ELR (cell line): ENCODE results near the gene CNR1.
A peak's percentile ranks its signal among the peaks of the same experiment; 100 is the strongest.

Experiments used
- DNase-seq: peaks from one replicate; pipeline ENCODE4 v3.0.0-alpha.2; 2015; ENCODE audit warnings: low read depth

CNR1 gene

DNA sequence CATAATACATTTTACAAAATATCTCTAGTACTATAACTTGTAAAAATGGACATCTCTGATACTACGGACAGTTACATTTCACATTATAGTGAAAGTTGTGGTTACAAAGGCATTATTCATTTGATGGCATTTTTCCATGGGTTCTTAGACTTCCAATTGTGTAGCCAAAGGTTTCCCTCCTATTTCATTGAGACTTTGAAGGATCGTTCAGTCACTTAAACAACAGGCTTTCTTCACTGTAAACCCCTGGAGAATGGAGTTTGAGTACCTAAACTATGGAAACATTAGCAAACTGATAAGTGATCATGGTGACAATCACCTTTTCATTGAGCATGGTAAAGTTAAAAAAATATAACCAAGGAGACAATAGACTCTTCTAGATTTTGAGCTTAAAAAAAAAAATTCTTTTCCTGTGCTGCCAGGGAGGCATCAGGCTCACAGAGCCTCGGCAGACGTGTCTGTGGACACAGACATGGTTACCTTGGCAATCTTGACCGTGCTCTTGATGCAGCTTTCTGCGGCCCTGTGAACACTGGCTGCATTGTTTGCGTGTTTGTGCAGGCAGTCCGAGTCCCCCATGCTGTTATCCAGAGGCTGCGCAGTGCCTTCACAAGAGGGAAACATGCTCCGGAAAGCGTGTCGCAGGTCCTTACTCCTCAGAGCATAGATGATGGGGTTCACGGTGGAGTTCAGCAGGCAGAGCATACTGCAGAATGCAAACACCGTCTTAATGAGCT, 22.6 kb downstream of the CNR1 start:
- no peak for DNase-seq

DNA sequence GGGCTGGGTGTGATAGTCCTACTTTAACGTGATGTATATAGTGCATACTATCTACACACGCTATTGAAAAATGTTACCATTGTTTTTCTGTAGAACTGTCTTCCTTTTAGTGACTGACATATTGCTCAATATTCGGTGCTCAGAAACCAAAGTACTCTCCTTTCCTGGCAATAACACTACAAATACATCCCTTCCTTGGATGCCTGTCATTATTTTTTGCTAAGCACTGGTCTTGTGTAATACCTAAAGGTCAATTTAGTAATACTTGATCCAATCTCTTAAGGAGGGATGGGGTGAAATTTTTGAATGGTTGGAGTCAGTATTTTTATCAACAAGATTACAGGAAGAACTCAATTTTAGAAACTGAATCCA, 23.9 kb downstream of the CNR1 start:
- no peak for DNase-seq

DNA sequence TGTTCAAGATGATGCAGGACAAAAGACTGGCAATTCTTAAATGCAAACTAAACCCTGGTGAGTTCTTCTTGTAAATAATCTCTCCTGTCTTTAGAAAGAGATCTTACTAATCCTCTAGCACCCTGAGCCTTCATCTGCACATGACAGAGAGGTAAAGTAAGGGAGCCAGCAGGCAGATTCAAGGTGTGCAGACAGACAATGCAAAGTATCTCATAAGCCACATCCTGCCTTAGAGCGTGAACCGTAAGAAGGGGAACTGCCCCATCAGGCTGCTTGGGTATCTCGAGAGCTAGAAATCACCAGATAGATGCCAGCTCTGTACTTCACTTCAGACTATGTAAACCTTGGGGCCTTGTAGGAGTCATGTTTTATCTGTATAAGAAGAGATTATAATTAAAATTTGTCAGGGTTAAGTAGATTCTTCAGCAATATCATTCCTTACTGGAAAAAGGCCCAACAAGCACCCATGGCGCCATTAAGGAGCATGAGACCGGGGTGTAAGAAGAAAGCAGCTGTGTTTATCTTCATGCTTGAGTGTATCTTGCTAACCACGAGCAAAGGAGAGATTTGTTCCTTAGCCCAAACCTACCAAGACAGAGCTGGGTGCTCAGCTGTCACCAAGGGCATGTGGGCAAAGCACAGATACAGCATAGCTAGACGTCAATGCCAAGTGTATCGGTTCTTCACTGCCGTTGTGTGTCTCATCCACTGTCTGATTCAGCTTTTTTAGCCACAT, 24.4 kb downstream of the CNR1 start:
- DNase-seq = no peak

DNA sequence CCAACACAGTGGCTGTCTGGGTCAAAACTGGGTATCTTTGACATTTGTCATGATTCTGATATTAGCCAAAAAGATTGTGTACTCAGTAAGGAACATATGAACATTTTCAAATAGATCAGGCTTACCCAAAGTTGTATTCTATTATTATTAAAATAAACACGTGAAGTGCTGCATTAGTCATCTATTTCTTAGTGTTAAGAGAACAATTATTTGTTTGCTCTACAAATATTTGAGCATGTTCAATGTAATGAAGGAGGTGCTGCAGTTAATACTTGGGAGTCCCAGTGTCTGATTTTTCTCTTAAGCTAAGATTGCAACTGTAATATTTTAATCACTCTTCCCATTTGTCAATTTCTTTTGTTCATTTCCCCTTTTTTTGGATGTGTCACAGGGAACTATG, 28.2 kb downstream of the CNR1 start:
- DNase-seq = no peak

DNA sequence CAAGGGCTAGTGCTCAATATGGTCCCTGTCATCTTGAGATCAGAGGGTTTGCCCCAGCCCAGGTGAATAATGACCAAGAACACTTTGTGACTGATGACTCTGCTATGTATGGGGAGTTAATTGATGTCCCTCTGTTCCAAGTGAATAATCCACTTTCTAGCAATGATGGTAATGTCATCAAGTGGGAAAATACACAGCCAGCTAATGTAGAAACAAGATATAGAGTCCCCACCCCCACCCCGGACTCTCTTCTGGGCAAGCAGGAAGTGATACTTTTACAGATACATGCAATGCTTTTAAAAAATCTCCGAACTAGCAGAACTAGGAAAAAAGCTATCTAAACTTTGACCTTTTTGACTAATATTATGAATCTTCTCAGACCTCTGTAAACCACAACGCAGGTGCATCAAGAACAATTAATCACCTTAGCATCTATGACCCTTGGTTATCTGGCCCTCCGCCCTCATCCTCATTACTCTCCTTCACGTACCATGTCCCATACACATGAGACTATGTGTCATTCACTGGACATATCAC, 30.5 kb downstream of the CNR1 start:
- no peak for DNase-seq

DNA sequence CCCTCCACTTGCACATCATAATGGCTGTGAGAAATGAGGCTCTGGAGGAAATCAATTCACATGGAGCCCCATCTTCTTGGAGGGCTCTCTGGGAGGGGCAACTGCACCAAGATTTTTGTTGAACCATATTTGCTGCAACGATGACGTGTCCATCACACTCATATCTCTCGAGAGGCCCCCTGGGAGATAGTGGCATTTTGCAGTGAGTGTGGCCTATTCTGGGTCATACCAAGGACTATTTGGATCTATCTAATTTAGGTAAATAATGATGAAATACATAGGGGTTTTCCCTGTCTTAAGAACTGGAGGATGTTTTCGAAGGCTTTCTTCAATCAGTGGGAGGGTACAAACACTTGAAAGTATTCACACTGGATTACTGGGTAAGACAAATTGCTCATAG, 31.6 kb downstream of the CNR1 start:
- no peak for DNase-seq

DNA sequence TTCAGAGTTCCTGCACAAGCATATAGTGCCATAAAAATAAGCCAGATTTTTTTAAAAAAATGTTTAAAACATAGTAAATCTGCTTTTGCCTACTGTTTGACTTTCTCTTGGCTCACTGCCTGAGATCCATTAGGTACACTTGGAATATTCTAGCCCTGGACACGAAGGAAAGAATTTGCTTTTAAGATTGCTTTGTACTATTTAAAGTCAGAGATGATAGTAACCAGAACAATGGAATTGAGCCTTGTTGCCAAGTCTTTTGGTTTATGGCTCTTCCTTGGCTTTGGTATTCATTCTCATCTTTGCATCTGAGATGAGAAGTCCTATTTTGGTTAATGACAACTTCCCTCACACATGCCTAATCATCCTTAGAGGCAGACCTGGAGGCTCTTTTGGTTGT, 32.4 kb downstream of the CNR1 start:
- DNase-seq = no peak

DNA sequence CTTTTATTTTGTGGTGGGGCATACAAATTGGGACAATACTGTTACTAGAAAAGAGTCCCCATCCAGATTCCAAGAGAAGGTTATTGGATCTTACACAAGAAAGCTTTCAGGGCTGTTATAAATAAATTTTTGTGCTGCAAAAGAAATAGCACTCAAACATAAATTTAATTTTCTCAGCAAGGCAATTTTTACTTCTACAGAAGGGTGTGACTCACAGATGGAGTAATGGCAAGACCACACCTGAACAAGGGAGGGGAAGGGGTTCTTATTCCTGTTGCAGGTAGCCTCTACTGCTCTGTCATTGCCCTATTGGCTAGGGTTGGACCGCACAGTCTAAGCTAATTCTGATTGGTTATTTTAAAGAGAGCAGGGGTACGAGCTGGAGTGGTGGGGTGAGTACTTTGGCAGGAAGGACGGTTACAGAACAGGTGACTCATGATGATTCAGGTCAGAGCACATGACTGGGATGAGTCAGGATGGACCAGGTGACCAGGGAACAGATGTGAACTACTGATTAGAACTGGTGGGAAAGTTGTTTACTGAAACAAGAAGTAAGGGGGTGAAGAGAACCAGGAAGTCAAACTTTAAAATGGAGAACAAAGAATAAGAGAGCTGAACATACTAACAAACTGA, 41.1 kb downstream of the CNR1 start:
- DNase-seq = peak; percentile 23

DNA sequence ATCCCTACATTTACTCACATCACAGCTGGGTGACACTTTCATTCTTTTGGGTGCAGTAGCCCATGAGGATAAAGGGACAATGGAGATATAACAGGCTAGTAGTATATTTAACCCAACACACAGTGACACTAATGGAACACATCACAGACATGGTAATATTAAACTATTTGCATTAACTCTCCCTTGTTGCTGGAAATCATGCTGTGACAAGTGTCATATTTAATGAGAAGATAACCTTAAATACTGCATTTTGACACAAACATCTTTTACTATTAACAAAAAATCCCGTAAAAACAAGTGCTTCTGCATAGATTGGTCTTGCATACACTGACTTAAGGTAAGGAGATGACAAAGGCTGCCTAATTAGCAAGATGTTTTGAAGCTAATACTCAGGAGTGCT, 45.5 kb downstream of the CNR1 start:
- DNase-seq = no peak

DNA sequence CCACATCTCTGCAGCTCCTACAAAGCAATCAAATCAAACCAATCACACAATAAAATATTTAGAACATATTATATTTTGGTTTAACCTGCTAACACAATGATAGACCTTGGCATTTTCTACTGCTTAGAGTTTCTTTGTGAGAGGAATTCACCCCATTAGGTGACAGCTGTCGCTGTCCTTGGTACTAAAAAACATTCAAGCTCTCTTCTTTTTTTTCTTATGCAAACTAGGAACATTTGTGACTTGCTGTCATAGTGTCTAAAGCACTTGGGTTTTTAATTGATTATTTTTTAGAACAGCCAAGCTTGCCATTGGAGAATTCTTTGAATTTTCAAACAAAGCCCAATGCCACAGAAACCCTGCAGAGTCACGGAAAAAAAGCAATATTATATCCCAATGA, 46.4 kb downstream of the CNR1 start:
- DNase-seq = peak; percentile 2

DNA sequence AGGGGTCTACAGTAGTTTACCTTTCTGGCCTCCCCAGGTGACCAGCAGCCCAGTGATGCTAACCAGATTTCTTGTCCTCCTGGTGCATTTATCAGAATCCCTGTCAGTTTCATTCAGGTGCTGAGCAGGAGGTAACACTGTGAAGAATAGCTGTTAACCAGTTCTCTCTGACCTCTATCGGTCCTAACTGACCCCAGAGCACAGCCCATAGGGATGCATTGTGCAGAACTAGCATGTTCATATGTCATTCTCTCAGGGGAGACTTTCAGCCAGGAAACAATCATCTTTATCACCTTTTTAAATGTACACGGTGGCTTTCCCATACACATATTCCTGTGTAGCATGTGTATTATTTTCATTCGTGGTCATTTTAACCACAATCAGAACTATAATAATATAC, 49.9 kb downstream of the CNR1 start:
- DNase-seq = no peak

DNA sequence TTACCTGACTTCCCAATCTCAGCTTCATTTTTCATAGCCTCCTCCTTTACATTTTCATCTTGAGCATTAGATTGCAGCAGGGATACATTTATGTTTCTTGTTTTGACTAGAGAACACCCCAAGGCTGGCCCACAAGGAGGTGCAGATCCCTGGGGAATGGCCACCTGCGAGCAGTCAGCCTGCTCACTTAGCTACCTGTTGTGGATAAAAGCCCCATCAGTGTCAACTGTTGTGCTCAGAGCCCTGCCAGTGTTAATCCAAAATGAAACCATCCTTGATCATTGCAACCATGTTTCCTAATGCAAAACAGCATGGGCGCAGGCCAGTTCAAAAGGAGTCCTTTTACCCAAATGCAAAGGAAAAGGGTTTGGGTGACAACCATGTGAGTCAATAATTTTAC, 50.8 kb downstream of the CNR1 start:
- DNase-seq = no peak

DNA sequence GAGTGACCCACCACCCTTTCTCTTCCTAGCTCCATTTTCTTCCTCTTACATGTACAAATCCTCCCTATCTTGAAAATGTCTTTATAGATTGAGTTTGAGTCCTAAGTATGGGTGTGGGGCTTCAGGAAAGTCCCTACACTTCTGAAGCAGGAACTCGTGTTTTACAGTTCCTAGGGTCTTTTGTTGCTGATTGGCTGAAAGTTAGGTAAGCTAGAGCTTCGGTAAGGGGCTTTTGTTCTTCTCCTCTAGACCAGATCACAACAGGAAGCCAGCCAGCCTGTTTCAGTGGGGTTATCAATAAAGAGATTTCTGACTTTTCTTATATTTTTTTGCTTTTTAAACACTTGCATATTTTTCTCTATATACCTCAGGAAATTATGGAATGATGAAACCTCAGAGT, 51.3 kb downstream of the CNR1 start:
- no peak for DNase-seq

DNA sequence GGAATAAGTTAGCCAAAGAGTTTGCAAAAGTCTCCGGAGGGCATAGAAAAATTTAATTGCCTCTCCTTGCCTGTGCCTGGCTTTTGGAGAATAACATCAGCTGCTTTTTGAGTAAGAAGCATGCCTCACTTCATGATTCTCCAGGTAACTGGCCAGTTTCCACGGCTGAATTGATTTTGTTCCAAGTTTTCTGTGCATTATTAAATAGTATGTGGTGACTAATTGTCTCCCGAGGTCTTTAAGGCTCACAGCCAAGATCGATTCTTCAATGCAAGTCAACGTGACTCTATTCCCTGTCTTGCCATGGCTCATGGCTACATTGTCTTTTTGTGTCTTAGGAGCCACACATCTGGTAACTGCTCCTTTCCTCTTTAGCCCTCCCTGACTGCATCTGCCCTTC, 54.2 kb downstream of the CNR1 start:
- no peak for DNase-seq

DNA sequence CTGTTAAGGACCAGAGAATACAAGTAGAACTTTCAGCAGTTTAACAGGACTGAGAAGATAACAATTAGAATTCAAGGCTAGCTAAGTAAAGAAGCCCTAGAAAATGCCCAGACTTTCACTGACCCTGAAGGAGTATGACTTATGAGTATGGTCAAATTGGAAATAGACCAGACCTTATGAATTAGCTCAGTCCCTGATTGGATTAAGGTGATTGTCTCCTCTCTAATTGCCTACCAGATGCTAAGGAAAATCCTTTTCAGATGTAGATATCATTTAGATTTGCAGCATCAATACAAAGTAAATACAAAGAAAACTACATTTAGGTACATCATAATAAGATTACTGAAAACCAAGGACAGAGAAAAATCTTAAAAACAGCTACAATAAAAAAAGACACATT, 58.9 kb downstream of the CNR1 start:
- no peak for DNase-seq

DNA sequence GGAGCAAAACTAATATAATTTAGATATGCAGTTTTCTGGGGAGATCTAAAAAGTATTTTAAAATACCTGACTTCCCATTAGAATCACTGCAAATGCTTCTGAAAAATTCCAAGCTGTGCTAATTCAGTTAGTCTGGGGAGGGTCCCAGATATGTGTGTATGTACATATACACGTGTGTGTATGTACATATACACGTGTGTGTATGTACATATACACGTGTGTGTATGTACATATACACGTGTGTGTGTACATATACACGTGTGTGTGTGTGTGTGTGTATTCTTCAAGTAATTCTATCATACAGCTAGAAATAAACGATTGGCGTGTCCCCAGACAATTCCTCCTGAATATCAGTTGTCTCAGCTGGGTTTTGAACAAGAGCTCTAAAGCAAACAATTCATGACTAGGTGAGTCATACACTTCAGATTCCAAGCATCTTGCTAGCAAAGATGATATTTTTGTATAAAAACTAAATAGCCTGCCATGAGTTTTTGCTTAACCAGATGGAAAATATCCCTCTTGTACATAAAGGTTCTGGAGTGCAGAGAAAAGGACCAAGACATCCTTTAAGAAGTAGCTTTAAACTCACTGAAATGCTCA, 60.3 kb downstream of the CNR1 start:
- no peak for DNase-seq
